Glomerular visceral epithelial cell (primary cell): ENCODE data around the gene GEMIN5.
"Not testable (repeated sequence)": the region's sequence is repeated elsewhere in the genome, so short reads cannot be mapped to it uniquely, and the experiment has no call there.

Experiments
- DNase-seq: peaks from one replicate; pipeline ENCODE4 v3.0.0-alpha.2; 2016; ENCODE audit errors: extremely low spot score

Gene GEMIN5

DNA sequence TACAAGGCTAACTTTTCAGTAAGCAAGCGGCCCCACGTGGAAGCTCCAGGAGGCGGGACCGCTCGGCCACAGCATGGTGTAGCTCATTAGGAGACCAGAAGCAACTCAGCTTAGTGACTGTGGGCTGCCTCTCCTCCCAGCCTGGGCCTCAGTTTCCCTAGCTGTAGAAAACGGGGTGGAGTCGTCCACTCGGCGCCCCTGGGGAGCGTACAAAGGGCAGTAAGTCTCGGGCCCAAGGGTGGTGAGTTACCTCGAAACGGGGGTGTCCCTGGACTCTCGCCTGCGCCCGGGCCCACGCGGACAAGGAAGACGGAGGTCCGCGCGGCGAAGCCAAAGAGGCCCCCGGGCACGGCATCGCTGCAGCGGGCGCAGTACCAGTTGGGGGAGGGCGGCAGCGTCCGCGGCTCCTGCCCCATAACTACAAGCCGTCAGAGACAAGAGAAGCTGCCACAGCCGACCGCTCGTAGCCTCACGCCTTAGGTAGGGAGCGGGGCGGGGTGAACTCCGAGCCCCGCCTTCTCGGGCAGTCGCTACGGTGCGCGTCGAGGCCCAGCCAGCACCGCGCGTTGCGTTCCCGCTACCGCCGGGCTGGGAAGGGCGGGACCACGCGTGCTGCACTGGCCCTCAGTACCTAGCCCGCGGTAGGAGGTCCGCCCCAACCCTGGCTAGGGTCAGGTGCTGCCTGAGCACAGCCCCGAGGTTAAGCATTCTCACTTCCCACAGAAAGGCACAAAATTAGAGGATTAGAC is at the start of gene GEMIN5:
TSS of gene GEMIN5 (minus strand) at position 494 of the 749 bp plus-strand sequence. CDS start at position 416, 78 bp downstream.
- peak; percentile 88 for DNase-seq

DNA sequence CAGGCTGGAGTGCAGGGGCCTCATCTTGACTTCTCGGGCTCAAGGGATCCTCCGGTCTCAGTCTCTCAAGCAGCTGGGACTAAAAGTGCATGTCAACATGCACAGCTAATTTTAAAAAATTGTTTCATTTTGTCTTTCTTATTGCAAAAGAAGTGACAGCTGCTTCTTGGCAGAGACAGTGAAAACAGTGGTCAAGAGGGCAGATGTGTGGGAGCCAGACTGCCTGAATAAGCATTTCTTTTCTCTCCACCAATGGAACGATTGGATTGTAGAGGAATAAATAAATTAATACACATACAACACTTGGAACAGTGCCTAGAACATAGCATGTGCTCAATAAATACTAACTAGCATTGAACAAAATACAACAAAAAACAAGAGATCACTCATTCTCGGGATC is 48.1 kb upstream of the GEMIN5 start:
- no peak for DNase-seq

GRCh38 chr5:154984946-154985516 is 47.0 kb upstream of the GEMIN5 start:
- no peak for DNase-seq

GRCh38 chr5:154978294-154978693 is 40.3 kb upstream of the GEMIN5 start:
- DNase-seq, result not testable (repeated sequence)

DNA sequence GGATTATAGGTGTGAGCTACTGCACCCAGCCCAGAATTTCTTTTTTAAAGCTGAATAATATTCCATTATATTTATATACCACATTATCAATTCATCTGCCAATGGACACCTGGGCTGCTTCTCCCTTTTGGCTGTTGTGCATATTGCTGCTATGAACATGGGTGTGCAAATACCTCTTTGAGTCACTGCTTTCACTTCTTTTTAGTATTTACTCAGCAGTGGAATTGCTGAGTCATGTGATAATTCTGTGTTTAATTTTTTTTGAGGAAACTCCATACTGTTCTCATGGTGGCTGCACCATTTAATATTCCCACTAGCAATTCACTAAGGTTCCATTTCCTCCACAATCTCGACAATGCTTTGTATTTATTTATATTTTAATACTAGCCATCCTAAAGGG is 39.4 kb upstream of the GEMIN5 start:
- DNase-seq, result no peak

GRCh38 chr5:154976082-154976481 is 38.1 kb upstream of the GEMIN5 start:
- DNase-seq, result not testable (repeated sequence)

DNA sequence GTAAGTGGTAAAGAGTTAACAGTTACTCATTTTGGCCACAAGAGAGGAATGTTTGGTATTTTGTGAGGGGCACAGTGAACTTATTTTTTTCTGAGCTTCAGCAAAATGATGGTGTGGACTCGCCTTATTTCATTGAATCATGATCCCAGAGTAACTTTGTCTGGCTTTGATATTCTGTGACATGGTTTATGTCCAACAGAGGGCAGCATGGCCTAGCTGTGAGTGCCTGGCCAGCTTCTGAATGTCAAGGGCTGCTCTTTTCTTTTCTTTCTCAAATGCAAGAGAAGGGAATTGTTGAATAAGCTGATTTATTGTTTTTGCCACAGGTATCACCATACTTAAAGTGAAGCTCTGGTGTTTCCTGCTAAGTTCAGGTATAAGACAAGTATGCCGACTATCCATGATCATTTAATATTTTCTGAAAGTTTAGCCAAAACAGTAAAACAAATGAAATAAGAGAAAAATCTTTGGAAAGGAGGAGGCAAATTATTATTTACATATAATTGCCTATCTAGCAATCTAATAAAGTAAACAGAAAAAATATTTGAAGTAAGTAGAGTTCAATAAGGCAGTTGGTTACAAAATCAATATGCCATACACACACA is 34.6 kb upstream of the GEMIN5 start:
- DNase-seq, result peak; percentile 45

DNA sequence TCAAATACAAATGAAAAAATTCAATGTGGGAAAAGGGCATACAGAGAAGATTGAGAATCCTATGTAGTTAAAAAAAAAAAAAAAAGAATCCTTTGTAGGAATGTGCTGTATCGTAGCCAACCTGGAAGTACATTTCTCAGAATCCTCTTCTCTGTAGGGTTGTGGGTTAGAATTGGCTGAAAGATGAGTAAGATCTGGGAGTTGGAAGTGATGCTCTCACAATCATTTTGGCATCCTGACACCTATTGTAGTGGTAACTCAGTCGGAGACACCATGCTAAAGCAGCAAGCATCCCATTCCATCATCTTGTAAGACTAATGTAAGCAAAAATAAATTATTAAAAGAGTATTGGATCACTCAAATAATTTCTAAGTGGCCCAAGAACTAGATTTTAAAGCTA is 33.5 kb upstream of the GEMIN5 start:
- no peak for DNase-seq

- peak; percentile 14 for DNase-seq
Measured at GRCh38 chr5:154970759-154971158, 32.7 kb upstream of the GEMIN5 start.

DNA sequence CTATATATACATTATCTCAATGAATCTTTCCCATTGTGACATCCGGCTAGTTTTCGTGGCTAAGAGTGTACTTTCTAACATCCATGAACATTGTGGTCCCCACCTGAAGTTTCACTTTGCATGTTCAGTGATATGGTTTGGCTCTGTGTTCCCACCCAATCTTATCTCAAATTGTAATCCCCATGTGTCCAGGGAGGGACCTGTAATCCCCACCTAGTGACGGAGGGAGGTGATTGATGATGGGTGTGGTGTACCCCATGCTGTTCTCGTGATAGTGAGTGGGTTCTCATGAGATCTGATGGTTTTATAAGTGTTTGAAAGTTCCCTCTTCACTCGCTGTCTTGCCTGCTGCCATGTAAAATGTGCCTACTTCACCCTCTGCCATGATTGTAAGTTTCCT is 30.9 kb upstream of the GEMIN5 start:
- no peak for DNase-seq

- DNase-seq, result no peak
Measured at GRCh38 chr5:154967421-154968024, 29.5 kb upstream of the GEMIN5 start.

- no peak for DNase-seq
Measured at GRCh38 chr5:154966874-154967273, 28.9 kb upstream of the GEMIN5 start.

DNA sequence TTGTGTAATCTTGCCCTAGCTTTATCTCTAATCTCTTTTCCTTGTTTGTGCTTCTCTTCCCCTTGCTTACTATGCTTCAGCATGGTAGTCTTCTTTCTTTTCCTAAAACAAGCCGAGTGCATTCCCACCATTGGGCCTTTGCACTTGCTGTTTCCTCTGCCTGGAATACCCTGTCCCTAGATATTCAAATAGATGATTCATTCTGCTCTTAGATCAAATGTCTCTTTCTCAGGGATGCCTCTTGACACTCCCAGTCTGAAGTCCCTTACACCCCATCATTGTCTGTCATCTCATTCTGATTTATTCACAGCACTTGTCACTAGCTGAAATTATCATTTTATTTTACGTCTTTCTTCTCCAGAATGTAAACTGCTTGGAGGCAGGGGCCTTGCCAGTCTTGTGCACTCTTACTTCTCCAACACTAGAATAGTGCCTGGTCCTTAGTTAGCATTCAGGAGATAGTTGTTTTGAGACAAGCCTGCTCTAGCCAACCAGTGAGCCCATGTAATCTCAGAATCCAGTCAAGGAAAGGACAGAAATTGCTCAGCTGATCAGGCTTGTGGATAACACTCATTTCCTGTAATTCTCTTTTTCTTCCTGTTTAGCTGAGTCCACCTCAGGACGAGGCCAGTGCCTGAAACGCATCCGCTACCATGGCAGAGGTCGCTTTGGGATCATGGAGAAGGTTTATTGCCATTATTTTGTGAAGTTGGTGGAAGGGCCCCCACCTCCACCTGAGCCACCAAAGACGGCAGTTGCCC is 28.2 kb upstream of the GEMIN5 start:
- no peak for DNase-seq

DNA sequence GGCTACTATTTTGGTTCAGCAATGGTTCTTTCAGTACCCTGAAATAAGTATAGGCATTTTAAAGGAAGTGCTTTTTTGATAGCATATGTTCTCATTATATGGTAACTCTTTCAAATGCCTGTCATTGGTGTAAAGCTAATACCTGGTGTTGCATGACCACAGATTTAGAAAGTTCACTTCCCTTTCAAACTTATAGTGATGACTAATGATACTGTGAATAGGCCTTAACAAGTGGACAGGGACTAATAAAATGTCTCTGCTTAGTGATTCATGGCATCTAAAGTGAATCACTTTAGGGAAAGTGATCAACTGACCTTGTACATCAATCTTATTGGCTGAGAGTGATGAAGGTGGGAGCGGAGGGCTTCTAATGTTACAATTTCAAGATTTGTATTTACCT is 24.5 kb upstream of the GEMIN5 start:
- DNase-seq, result peak; percentile 54

DNA sequence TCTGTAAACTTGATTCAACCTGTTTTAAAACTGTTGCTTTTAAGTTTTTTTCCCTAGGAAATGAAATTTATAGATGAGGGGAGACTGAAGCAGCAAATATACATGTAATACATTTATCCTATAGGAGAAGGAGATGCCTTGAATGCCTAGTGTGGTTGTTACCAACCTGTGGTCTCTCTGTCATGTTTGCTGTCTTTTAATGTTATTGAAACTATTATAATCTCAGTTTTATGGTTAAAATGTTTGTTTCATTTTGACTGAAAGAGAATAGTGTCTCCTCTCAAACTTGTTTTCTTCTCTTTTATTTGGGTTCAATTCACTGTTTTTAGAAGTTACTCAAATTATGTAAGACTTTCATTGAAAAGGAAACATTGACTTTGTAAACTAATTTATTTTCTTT is 18.7 kb upstream of the GEMIN5 start:
- no peak for DNase-seq

- no peak for DNase-seq
Measured at GRCh38 chr5:154949781-154950180, 11.8 kb upstream of the GEMIN5 start.

- DNase-seq, result no peak
Measured at GRCh38 chr5:154948313-154948712, 10.3 kb upstream of the GEMIN5 start.

- DNase-seq, result no peak
Measured at GRCh38 chr5:154947778-154948177, 9.8 kb upstream of the GEMIN5 start.

DNA sequence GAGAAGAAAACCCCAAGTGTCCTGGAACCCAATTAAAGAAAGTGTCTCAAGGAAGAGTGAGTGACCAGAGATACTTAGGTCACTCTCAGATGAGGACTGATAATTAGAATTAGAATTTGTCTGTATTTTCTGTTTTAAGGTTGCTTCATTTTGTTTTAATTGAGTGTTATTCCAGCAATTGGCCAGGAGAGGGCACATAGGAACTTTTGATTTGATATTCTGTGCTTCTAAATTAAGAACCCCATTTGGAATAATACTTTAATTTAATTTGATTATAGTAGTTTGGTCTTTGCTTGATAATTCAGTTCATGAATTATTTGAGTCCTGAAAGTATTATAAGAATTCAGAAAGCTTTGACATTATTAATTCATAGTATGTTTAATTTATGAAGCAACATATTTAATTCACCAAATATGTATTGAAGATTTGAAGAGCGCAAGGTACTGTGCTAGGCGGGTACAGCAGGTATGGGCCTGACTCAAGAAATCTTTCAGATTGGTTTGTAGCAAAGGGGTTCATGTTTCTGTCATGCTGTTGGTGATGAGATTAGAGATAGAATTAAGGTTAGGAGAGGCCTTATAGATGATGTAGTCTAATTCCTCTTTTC is 7.8 kb upstream of the GEMIN5 start:
- DNase-seq, result no peak

DNA sequence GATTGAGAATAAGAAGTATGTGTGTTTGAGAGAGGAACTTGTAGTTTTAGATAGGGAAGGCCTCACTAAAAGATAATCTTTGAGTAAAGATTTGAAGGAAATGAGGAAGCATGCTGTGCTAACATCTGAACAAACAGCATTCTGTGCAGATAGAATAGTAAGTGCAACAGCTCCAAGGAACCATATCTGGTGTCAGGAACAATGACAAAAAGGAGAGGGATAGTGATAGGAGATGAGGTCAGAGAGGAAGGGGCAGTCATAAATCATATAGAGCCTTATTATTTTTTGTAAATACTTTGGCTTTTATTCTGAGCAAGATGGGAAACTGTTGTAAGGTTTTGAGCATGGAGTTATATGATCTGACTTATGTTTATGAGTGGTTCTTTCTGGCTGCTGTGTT is 6.7 kb upstream of the GEMIN5 start:
- DNase-seq, result no peak

GRCh38 chr5:154943527-154943926 is 5.5 kb upstream of the GEMIN5 start:
- DNase-seq, result no peak
